ENCODE results near the gene RASGRP1. TPM values are rescaled to one million over a fixed set of nuclear protein-coding genes. Genes with fewer than 3 reads are reported as not detected.

RASGRP1 gene
- 10 to 100 TPM in 1 of 4 donors, 1 to 10 TPM in 3; 1.6 to 10.7 (median 3.8) TPM for total RNA-seq

DNA sequence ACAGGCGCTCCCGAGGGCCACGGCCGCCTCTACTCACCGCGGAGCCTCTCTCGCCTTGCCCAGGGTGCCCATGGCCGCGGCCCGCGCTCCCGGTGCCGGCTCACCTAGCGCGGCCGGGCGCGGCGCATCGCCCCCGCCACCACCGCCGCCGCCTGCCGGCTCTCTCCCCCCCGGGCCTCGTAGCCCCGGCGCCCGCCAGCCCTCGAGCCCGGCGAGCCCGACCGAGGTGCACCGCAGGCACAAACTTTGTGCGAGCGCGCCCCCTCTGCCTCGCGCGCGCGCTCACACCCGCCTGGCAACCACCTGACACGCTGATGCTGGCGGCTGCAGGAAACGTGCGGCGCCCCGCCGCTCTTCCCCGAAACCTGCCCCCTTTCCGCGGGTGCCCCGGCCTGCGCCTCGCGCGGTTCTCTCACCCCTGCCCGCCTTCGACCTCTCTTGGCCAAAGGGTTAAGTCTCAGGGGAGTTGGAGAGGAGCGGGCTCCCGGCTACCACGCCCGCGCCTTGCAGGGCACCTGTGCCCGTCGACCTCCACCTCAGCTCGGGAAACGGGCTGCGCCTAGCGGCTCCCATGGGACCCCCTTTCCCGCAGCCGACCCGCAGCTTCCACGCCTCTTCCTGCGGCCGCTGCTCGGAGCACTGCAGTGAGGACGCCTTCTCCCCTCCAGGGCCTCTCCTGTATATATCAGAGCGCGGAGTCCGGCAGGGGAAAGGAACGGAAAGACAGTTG is at the start of gene RASGRP1:
RASGRP1 (minus strand) TSS at position 258 of the 730 bp plus-strand sequence; CDS start at position 72, 186 bp downstream.
- H3K36me3 ChIP-seq = no peaks in the 10 kb centered on the region
- H3K4me1 ChIP-seq = peaks cover 0 to 13% (median 3%) of the 10 kb centered on the region in 4 donors
- peak within 1 kb of the TSS; percentile 81 to 92 (median 84) for H3K27ac ChIP-seq
- H3K9me3 ChIP-seq = no peaks in the 10 kb centered on the region
- TF ChIP-seq, protein P1, sequence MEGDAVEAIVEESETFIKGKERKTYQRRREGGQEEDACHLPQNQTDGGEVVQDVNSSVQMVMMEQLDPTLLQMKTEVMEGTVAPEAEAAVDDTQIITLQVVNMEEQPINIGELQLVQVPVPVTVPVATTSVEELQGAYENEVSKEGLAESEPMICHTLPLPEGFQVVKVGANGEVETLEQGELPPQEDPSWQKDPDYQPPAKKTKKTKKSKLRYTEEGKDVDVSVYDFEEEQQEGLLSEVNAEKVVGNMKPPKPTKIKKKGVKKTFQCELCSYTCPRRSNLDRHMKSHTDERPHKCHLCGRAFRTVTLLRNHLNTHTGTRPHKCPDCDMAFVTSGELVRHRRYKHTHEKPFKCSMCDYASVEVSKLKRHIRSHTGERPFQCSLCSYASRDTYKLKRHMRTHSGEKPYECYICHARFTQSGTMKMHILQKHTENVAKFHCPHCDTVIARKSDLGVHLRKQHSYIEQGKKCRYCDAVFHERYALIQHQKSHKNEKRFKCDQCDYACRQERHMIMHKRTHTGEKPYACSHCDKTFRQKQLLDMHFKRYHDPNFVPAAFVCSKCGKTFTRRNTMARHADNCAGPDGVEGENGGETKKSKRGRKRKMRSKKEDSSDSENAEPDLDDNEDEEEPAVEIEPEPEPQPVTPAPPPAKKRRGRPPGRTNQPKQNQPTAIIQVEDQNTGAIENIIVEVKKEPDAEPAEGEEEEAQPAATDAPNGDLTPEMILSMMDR (IDR thresholded peaks at IDR 0.05) = peak in 5 of 6 experiments; percentile 17 to 47 (median 41)
- TF ChIP-seq POLR2A (IDR thresholded peaks at IDR 0.05) = no peak
- H3K27me3 ChIP-seq = peaks cover 0 to 7% of the 10 kb centered on the region in 2 donors
- peak; percentile 81 to 91 (median 82) for DNase-seq
- peak within 1 kb of the TSS; percentile 59 to 80 (median 74) for H3K4me3 ChIP-seq

DNA sequence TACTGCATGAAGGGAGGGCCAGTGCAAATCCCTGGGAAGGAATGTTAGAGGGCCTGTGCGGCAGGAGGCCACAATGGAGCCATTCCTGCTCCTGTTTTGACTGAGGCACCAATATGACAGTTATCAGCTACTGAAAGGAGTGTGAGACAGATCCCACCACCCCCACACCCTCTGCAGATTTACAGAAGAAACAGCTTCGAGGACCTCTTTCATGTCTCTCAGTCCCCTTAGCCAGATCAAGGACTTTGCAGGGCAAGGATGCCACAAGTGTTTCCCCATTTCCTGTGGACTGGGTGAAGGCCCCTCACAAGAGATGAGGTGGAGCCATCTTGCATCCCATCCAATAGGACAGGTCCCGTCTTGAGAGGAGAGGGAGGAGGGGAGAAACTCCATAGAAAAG is 48.5 kb upstream of the RASGRP1 start:
- Histone ChIP-seq H3K9me3 (no peaks in the 10 kb centered on the region), H3K27ac (no peak overlapping the region), H3K4me1 (no peaks in the 10 kb centered on the region), H3K36me3 (no peaks in the 10 kb centered on the region), H3K4me3 (no peak overlapping the region), H3K27me3 (no peaks in the 10 kb centered on the region)
- TF ChIP-seq, protein P1 (IDR thresholded peaks at IDR 0.05) = no peak
- no peak for TF ChIP-seq POLR2A (IDR thresholded peaks at IDR 0.05)
- DNase-seq = no peak

DNA sequence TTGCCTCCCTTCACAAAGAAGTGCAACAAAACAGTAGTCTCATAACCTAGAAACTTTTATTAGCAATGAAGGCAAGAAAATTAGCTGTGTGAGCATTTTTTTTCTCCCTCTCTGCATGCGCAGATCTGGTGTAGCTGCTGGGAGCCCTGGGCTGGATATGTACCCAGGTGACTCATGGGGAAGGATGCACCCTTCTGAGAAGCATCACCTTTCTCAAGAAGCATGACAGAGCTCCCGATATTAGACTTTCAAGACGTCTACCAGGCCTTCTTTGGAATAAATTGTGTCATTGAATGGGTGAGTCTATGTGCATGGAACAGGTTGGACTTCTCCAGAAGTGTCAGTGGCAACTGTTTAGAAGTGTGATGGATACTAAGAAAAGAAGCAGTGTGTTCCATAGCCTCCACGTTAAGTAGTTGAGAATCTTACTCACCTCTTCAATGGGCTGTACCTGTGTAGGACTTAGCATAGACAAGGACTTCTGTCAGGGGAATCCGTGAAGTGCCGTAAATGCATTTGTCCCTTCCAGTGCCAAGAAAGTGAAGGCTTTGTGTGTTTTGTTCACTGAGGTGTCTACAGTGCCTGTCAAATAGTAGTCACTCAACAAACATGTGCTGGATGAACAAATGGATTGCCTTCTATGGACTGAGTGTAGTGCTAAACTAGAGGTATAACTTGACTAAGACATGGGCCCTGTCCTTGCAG is 47.7 kb upstream of the RASGRP1 start:
- TF ChIP-seq, protein P1 (IDR thresholded peaks at IDR 0.05) = no peak
- TF ChIP-seq POLR2A (IDR thresholded peaks at IDR 0.05) = no peak
- Histone ChIP-seq H3K9me3 (no peaks in the 10 kb centered on the region), H3K4me1 (no peaks in the 10 kb centered on the region), H3K36me3 (no peaks in the 10 kb centered on the region), H3K4me3 (no peak overlapping the region), H3K27ac (no peak overlapping the region), H3K27me3 (no peaks in the 10 kb centered on the region)
- DNase-seq = no peak

DNA sequence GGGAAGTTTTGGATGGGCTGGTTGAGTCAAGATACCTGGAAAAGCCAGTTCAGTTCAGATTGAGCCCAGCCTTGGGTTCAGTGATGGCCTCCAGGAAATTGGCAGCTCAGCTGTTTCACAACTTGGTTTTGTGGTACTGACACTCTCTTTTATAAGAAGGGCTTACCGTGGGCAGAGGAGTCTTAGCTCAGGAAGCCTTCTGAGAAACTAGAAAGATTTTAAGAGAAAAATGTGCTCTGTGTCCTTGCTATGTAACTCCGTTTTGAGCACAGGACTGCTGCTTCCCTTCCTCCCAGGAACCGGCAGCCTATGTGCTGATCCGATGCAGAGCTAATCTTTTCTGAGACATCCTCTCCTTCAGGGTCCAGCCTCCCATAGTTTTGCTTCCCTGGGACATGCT is 46.6 kb upstream of the RASGRP1 start:
- Histone ChIP-seq H3K4me1 (no peaks in the 10 kb centered on the region), H3K27me3 (no peaks in the 10 kb centered on the region), H3K9me3 (no peaks in the 10 kb centered on the region), H3K4me3 (no peak overlapping the region), H3K36me3 (no peaks in the 10 kb centered on the region), H3K27ac (no peak overlapping the region)
- no peak for DNase-seq
- no peak for TF ChIP-seq POLR2A (IDR thresholded peaks at IDR 0.05)
- TF ChIP-seq, protein P1 (IDR thresholded peaks at IDR 0.05) = no peak

DNA sequence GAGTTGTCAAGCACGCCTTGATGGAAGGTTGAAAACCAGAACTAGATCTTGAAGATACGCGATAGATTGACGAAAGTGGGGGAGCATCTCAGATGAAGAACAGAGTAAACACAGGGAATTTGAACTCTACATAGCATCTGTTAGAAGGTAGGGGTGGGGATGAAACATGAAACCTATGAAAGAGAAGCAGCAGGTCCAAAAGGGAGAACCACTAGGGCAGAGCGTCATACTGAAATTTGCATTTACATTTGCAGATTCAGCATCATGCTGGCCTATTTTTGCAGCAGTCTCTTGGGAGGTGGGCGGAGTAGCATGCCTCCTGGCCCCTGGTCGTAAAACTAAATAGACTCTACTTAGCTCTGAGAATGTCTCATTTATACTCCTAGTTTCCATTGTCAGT is 46.1 kb upstream of the RASGRP1 start:
- Histone ChIP-seq H3K27me3 (no peaks in the 10 kb centered on the region), H3K9me3 (no peaks in the 10 kb centered on the region), H3K27ac (no peak overlapping the region), H3K36me3 (no peaks in the 10 kb centered on the region), H3K4me1 (no peaks in the 10 kb centered on the region), H3K4me3 (no peak overlapping the region)
- no peak for DNase-seq
- TF ChIP-seq POLR2A (IDR thresholded peaks at IDR 0.05) = no peak
- TF ChIP-seq, protein P1 (IDR thresholded peaks at IDR 0.05) = no peak
